CD14-positive monocyte (primary cell): ENCODE measurements around the gene AK9. TPM values are rescaled to one million over a fixed set of nuclear protein-coding genes. Genes with fewer than 3 reads are reported as not detected.
A peak's percentile ranks its signal among the peaks of the same experiment; 100 is the strongest.

Source experiments
- DNase-seq, 3 donors: peaks; one replicate each; pipeline ENCODE4 v3.0.0-alpha.2; 2011 to 2022
- H2AFZ ChIP-seq: 2 replicates; pipeline ENCODE4 v1.6.0; 2012; ENCODE audit warnings: mild to moderate bottlenecking, low read depth, low read length, inconsistent platforms; ENCODE audit not compliant: insufficient read depth, poor library complexity, severe bottlenecking
- H3K27ac ChIP-seq, 2 donors: 1 replicate in 1 of 2; 2 replicates in 1 of 2; pipeline ENCODE4 v1.5.1; 2012 to 2013; ENCODE audit warnings: low read length in 2 of 2, control low read depth in 1 of 2, inconsistent platforms in 1 of 2, low read depth in 1 of 2, mild to moderate bottlenecking in 1 of 2
- H3K27me3 ChIP-seq, 2 donors: one replicate each; pipeline versions ENCODE4 v1.6.0 to v1.6.1; 2011 to 2013; ENCODE audit warnings: low read length in 2 of 2; ENCODE audit not compliant: control insufficient read depth in 2 of 2, insufficient read depth in 2 of 2
- H3K36me3 ChIP-seq, 2 donors: replicated peaks in 1 of 2; 1 replicate in 1 of 2; 2 replicates in 1 of 2; pipeline versions ENCODE4 v1.5.1 to v1.6.1; 2012 to 2013; ENCODE audit warnings: low read length in 2 of 2, control low read depth in 1 of 2, inconsistent platforms in 1 of 2, mild to moderate bottlenecking in 1 of 2; ENCODE audit not compliant: insufficient read depth in 2 of 2, control insufficient read depth in 1 of 2
- H3K4me1 ChIP-seq, 2 donors: 1 replicate in 1 of 2; 2 replicates in 1 of 2; pipeline versions ENCODE4 v1.5.1 to v1.6.1; 2012 to 2013; ENCODE audit warnings: low read length in 2 of 2, control low read depth in 1 of 2, inconsistent platforms in 1 of 2, mild to moderate bottlenecking in 1 of 2, moderate library complexity in 1 of 2; ENCODE audit not compliant: insufficient read depth in 2 of 2, control insufficient read depth in 1 of 2
- H3K4me2 ChIP-seq: replicated peaks from 2 replicates; pipeline ENCODE3; 2012; ENCODE audit warnings: low read length, moderate library complexity, mild to moderate bottlenecking; ENCODE audit not compliant: poor library complexity, severe bottlenecking; ENCODE audit errors: extremely low read depth
- H3K4me3 ChIP-seq, 3 experiments: fragments of 200-600 bp in 1 of 3; sonication (generic) in 1 of 3; replicated peaks in 1 of 3; 1 replicate in 2 of 3; 2 replicates in 1 of 3; pipeline ENCODE4 v1.5.1; 2011 to 2013; ENCODE audit warnings: low read length in 3 of 3, mild to moderate bottlenecking in 3 of 3, control low read depth in 2 of 3, low read depth in 2 of 3, inconsistent platforms in 1 of 3, moderate library complexity in 1 of 3
- H3K79me2 ChIP-seq: 2 replicates; pipeline ENCODE4 v1.6.0; 2012; ENCODE audit warnings: mild to moderate bottlenecking, control low read depth, inconsistent platforms, low read length, moderate library complexity; ENCODE audit not compliant: insufficient read depth
- H3K9ac ChIP-seq: 2 replicates; pipeline ENCODE4 v1.6.0; 2017; ENCODE audit warnings: low read length, mild to moderate bottlenecking; ENCODE audit not compliant: insufficient read depth, poor library complexity, severe bottlenecking
- H3K9me3 ChIP-seq, 2 donors: replicated peaks in 1 of 2; 1 replicate in 1 of 2; 2 replicates in 1 of 2; pipeline versions ENCODE4 v1.5.1 to v1.6.1; 2012 to 2013; ENCODE audit warnings: low read length in 2 of 2, control low read depth in 1 of 2; ENCODE audit not compliant: control insufficient read depth in 1 of 2, insufficient read depth in 1 of 2
- H4K20me1 ChIP-seq: 2 replicates; pipeline ENCODE4 v1.6.0; 2012; ENCODE audit warnings: mild to moderate bottlenecking, low read length, control low read depth, moderate library complexity; ENCODE audit not compliant: insufficient read depth
- H3K27ac Mint-ChIP-seq, 7 donors: one replicate each; pipeline ENCODE4 v1.8.0; 2020; ENCODE audit warnings: mild to moderate bottlenecking in 7 of 7, mixed read lengths in 7 of 7, moderate library complexity in 6 of 7, inconsistent platforms in 2 of 7
- H3K27me3 Mint-ChIP-seq, 3 donors: one replicate each; pipeline ENCODE4 v1.8.0; 2021 to 2022; ENCODE audit warnings: low read depth in 3 of 3, mild to moderate bottlenecking in 3 of 3, mixed read lengths in 3 of 3, moderate library complexity in 3 of 3, inconsistent platforms in 1 of 3
- H3K36me3 Mint-ChIP-seq, 2 donors: one replicate each; pipeline ENCODE4 v1.8.0; 2020; ENCODE audit warnings: mixed read lengths in 2 of 2, inconsistent platforms in 1 of 2, mild to moderate bottlenecking in 1 of 2
- H3K4me1 Mint-ChIP-seq: one replicate; pipeline ENCODE4 v1.8.0; 2020; ENCODE audit warnings: mild to moderate bottlenecking, mixed read lengths
- H3K4me3 Mint-ChIP-seq, 2 donors: one replicate each; pipeline ENCODE4 v1.8.0; 2020; ENCODE audit warnings: mild to moderate bottlenecking in 2 of 2, mixed read lengths in 2 of 2, moderate library complexity in 1 of 2
- H3K9me3 Mint-ChIP-seq, 7 donors: one replicate each; pipeline ENCODE4 v1.8.0; 2020 to 2022; ENCODE audit warnings: mixed read lengths in 7 of 7, mild to moderate bottlenecking in 6 of 7, moderate library complexity in 6 of 7, inconsistent platforms in 2 of 7
- WGBS: methylation state at CpG from one replicate; pipeline ENCODE4 v1.1.5; 2013; ENCODE audit warnings: missing lambda C conversion rate; ENCODE audit not compliant: insufficient coverage; 5-methylcytosine and 5-hydroxymethylcytosine counted together
- intact Hi-C, 2 donors: fragments of 100-400 bp; cut with micrococcal nuclease; formaldehyde crosslinking; loops; one replicate each; pipeline versions ENCODE4 v1.15.0 to v1.15.1; 2023
- polyA plus RNA-seq, 3 donors: library from polyadenylated mRNA; depleted of rRNA in 1 of 3; unstranded in 2 of 3; stranded (reverse) in 1 of 3; fragments of 300-500 nt in 2 of 3; fragments of >200 nt in 1 of 3; fragmentation: Illumina TruSeq in 2 of 3; gene quantifications; 1 replicate in 2 of 3; 2 replicates in 1 of 3; pipeline ENCODE4 v1.2.3, GENCODE V29; 2012 to 2021
- TF ChIP-seq, protein P1 (sequence below): fragments of 200-600 bp; IDR thresholded peaks from one replicate; pipeline ENCODE4 v1.8.0; 2022; ENCODE audit warnings: antibody characterized with exemption, mild to moderate bottlenecking

The AK9 gene
- polyA plus RNA-seq, 3 donors: 2.6 to 3.1 (median 2.8) TPM

DNA sequence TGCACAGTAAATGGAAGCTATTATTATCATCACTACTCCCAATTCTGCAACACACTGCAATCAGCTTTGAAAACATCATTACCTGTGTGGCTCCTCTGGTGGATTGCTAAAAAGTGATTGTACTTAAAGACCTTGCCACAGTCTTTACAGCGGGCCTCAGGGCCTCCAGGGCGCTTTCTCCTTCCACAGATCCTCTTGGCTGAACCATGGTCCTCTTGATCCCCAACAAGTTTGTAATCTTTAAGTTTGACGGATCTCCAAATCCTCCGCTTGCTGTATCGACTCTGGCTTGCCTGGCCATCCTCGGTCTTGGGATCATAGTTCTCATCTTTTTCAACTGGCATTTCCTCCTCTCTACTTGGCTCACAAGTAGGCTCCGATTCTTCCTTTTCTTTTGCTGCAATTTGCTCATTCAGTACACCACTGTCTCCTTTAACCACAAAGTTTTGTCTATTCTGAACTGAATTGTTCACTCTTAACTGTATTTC is 210.0 kb downstream of the AK9 start:
- Histone ChIP-seq H3K9me3 (no peaks in the 10 kb centered on the region), H2AFZ (no peak overlapping the region), H3K4me3 (no peak overlapping the region), H3K27me3 (no peaks in the 10 kb centered on the region), H3K9ac (no peak overlapping the region), H3K79me2 (peaks cover 63% of the 10 kb centered on the region), H3K36me3 (peaks cover 16 to 43% of the 10 kb centered on the region in 2 donors), H3K4me2 (no peak overlapping the region), H3K27ac (no peak overlapping the region), H3K4me1 (peaks cover 35 to 47% of the 10 kb centered on the region in 2 donors), H4K20me1 (peaks cover 28% of the 10 kb centered on the region)
- Mint-ChIP-seq H3K4me3 (peak overlapping the region; percentile 2 to 18), H3K36me3 (peaks cover 42 to 44% of the 10 kb centered on the region in 2 donors), H3K9me3 (no peaks in the 10 kb centered on the region), H3K4me1 (peaks cover 51% of the 10 kb centered on the region), H3K27ac (no peak overlapping the region), H3K27me3 (peaks cover 0 to 7% (median 4%) of the 10 kb centered on the region in 3 donors)
- TF ChIP-seq, protein P1, sequence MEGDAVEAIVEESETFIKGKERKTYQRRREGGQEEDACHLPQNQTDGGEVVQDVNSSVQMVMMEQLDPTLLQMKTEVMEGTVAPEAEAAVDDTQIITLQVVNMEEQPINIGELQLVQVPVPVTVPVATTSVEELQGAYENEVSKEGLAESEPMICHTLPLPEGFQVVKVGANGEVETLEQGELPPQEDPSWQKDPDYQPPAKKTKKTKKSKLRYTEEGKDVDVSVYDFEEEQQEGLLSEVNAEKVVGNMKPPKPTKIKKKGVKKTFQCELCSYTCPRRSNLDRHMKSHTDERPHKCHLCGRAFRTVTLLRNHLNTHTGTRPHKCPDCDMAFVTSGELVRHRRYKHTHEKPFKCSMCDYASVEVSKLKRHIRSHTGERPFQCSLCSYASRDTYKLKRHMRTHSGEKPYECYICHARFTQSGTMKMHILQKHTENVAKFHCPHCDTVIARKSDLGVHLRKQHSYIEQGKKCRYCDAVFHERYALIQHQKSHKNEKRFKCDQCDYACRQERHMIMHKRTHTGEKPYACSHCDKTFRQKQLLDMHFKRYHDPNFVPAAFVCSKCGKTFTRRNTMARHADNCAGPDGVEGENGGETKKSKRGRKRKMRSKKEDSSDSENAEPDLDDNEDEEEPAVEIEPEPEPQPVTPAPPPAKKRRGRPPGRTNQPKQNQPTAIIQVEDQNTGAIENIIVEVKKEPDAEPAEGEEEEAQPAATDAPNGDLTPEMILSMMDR: no peak
- 98% methylated on average over 7 of the region's 7 CpGs for WGBS
- no peak for DNase-seq
- intact Hi-C loops: loop anchor here (5.0 kb wide), 2 partner anchors 39 to 41 kb away; partner anchors contain the start of genes PPIL6 (in 2 of the 2) and SMPD2 (in 2 of the 2)

DNA sequence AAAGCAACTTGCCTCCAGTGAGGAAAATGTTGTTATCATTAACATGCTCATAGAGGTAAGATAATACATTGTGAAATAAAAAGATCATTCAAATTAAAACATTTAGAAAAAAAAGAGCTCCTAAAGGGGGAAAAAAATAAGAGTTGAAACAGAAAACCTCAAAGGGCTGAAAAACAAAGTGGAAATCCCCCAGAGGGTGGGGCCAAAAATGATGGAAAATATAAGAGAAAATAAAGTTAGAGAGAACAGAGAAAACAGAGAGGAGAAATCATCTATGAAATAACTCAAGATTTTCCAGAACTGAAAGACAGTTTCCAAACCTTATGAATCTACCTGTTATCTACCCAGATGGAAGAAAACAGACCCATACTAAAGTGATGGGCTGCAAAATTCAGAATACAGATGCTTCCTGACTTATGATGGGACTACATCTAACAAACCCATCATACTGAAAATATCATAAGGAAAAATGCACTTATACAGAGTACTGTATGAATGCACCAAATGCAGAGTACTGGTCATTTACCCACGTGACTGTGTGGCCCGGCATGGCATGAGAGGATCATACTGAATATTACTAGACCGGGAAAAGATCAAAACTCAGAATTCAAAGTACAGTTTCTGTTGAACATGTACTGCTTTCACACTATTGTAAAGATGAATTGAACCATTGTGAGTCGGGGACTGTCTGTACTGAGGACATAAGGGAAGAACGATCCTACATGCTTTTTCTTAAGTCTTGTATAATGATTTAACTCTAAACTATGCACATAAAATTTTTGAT is 212.0 kb downstream of the AK9 start:
- Mint-ChIP-seq H3K27me3 (peaks cover 0 to 2% (median 0%) of the 10 kb centered on the region in 3 donors), H3K4me1 (peaks cover 51% of the 10 kb centered on the region), H3K27ac (peak overlapping the region in 2 of 7 donors; percentile 25 to 59), H3K9me3 (no peaks in the 10 kb centered on the region), H3K36me3 (peaks cover 58 to 64% of the 10 kb centered on the region in 2 donors), H3K4me3 (peak overlapping the region in 1 of 2 donors; percentile 56)
- H3K9ac ChIP-seq: no peak overlapping the region
- H3K79me2 ChIP-seq: peaks cover 65% of the 10 kb centered on the region
- no peaks in the 10 kb centered on the region for H3K9me3 ChIP-seq
- H4K20me1 ChIP-seq: peaks cover 31% of the 10 kb centered on the region
- WGBS: 94% methylated on average over 3 of the region's 5 CpGs
- H3K27ac ChIP-seq: peak overlapping the region in 1 of 2 donors; percentile 1
- DNase-seq: no peak
- H2AFZ ChIP-seq: no peak overlapping the region
- no peaks in the 10 kb centered on the region for H3K27me3 ChIP-seq
- peak overlapping the region; percentile 17 for H3K4me2 ChIP-seq
- TF ChIP-seq, protein P1: no peak
- no peak overlapping the region for H3K4me3 ChIP-seq
- intact Hi-C loops: no loop called here
- peaks cover 35 to 47% of the 10 kb centered on the region in 2 donors for H3K4me1 ChIP-seq
- H3K36me3 ChIP-seq: peaks cover 26 to 63% of the 10 kb centered on the region in 2 donors
